Right lobe of liver (tissue), 4 donors: ENCODE measurements around the gene CSNK1D.
A peak's percentile ranks its signal among the peaks of the same experiment; 100 is the strongest.

ENCODE experiments used
- POLR2A ChIP-seq: fragments of 450-650 bp; IDR thresholded peaks from one replicate; pipeline ENCODE4 v1.6.1; 2017; ENCODE audit warnings: antibody characterized with exemption, mild to moderate bottlenecking
- TF ChIP-seq, protein P1 (sequence below), 4 donors: fragments of 200-600 bp in 3 of 4; fragments of 450-650 bp in 1 of 4; IDR thresholded peaks; one replicate each; pipeline versions ENCODE4 v1.5.1 to v1.8.0; 2016 to 2022; ENCODE audit warnings: antibody characterized with exemption in 4 of 4, mild to moderate bottlenecking in 2 of 4
- donor health status: DM: no; HTN: no; CAD: no.
- donor health status: DM: no; HTN: no; CAD: no.
- donor health status: DM: no; HTN: yes; CAD: no.

DNA sequence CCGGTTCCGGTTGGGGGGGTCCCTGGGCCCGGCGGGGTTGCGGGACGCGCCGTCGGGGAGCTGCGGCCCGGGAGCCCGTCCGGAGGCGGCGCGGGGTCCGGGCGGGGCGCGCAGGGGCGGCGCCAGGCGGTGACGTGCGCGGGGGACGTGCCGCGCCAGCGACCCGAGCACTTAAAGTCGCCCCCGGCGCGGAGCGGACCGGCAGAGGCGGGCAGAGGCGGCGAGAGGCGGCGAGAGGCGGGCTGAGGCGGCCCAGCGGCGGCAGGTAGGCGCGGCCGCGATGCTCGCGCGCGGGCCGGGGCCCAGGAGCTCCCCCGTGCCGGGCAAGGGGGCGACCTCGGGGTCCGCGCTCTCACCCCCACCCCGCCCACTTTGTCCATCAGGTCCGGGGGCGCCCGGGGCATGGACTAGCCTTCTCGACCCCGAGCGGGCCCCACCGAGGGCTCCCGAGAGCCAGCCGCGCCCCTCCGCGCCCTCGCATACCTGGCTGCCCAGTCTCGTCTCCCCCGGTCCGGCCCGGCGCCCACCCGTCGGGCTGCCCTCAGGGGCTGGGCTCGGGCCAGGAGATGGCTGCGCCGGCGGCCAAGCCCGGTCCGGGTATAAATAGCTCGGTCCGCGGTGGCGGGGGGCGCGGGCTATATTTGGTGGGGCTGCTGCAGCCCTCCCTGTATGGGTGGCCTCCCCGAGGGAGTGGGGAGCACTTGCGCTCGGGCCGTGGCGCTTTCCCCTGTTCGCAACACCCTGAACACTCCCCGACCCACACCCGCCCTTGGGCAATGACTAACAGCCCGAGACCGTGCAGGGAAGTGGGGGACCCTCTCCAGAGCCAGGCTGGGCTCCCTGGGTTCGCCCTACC lies 44.4 kb downstream of the CSNK1D start, which contains the start of gene SLC16A3:
- TF ChIP-seq, protein P1, sequence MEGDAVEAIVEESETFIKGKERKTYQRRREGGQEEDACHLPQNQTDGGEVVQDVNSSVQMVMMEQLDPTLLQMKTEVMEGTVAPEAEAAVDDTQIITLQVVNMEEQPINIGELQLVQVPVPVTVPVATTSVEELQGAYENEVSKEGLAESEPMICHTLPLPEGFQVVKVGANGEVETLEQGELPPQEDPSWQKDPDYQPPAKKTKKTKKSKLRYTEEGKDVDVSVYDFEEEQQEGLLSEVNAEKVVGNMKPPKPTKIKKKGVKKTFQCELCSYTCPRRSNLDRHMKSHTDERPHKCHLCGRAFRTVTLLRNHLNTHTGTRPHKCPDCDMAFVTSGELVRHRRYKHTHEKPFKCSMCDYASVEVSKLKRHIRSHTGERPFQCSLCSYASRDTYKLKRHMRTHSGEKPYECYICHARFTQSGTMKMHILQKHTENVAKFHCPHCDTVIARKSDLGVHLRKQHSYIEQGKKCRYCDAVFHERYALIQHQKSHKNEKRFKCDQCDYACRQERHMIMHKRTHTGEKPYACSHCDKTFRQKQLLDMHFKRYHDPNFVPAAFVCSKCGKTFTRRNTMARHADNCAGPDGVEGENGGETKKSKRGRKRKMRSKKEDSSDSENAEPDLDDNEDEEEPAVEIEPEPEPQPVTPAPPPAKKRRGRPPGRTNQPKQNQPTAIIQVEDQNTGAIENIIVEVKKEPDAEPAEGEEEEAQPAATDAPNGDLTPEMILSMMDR (IDR thresholded peaks at IDR 0.05): no peak
- peak; percentile 93 for TF ChIP-seq POLR2A
